GM12878 (cell line): Measurements from ENCODE around the gene DMKN. TPM values are rescaled to one million over a fixed set of nuclear protein-coding genes. Genes with fewer than 3 reads are reported as not detected.

ENCODE experiments used
- ATAC-seq: fragments of 200-7000 bp; cut with Tn5 transposase; 3 replicates; pipeline ENCODE4 v1.9.1; 2020; ENCODE audit warnings: mild to moderate bottlenecking, moderate library complexity
- BruUV-seq: library from RNA; stranded (reverse); fragments of 400-500 nt; replicated peaks from 2 replicates; lab custom pipeline; 2021; lab: Mats Ljungman, UMichigan
- CTCF ChIA-PET: fragments of 300-600 bp; sonication (Branson Sonifier 250); formaldehyde crosslinking; extraction: SDS; loops from one replicate; lab custom pipeline; 2021; ENCODE audit warnings: inconsistent platforms; lab: Yijun Ruan, JAX
- POLR2A ChIA-PET: fragments of 350-600 bp; formaldehyde crosslinking; extraction: SDS; loops from one replicate; lab custom pipeline; 2021; ENCODE audit warnings: inconsistent platforms; lab: Charles Lee
- RAD21 ChIA-PET: fragments of 300-600 bp; sonication (Branson Sonifier 250); formaldehyde crosslinking; loops from one replicate; lab custom pipeline; 2023; ENCODE audit warnings: antibody characterized with exemption; ENCODE audit not compliant: unreplicated experiment; lab: Charles Lee
- SMC1A ChIA-PET: fragments of 300-600 bp; sonication (Branson Sonifier 250); formaldehyde crosslinking; loops from one replicate; lab custom pipeline; 2023; ENCODE audit not compliant: unreplicated experiment, uncharacterized antibody; lab: Charles Lee
- DNase-seq: peaks from one replicate; pipeline ENCODE4 v3.0.0-alpha.2; 2011; ENCODE audit warnings: low read depth, low spot score
- FAIRE-seq: peaks from 3 replicates; lab custom pipeline; 2011; peaks lifted over from hg19 to GRCh38; lab: Jason Lieb, UNC
- H2AFZ ChIP-seq: 2 replicates; pipeline ENCODE4 v1.6.0; 2011; ENCODE audit warnings: low read depth, low read length, control low read depth; ENCODE audit not compliant: control insufficient read depth
- H3K27ac ChIP-seq: 2 replicates; pipeline ENCODE4 v1.5.1; 2011; ENCODE audit warnings: control low read depth; ENCODE audit not compliant: control insufficient read depth, insufficient read depth
- H3K27me3 ChIP-seq, 2 experiments: replicated peaks in 1 of 2; 2 replicates each; pipeline versions ENCODE4 v1.6.0 to v1.6.1; 2011; ENCODE audit warnings: low read length in 1 of 2; ENCODE audit not compliant: control insufficient read depth in 2 of 2, insufficient read depth in 2 of 2
- H3K36me3 ChIP-seq, 2 experiments: 2 replicates each; pipeline ENCODE4 v1.5.1; 2011; ENCODE audit warnings: low read length in 1 of 2; ENCODE audit not compliant: control insufficient read depth in 2 of 2, insufficient read depth in 2 of 2
- H3K4me1 ChIP-seq: 2 replicates; pipeline ENCODE4 v1.6.1; 2011; ENCODE audit warnings: mild to moderate bottlenecking, low read length, moderate library complexity, mixed read lengths; ENCODE audit not compliant: control insufficient read depth, insufficient read depth
- H3K4me2 ChIP-seq: 2 replicates; pipeline ENCODE4 v1.6.0; 2011; ENCODE audit warnings: control low read depth; ENCODE audit not compliant: control insufficient read depth, insufficient read depth
- H3K4me3 ChIP-seq: fragments of 200-600 bp; sonication (generic); 2 replicates; pipeline ENCODE4 v1.5.1; 2016
- H3K79me2 ChIP-seq: 2 replicates; pipeline ENCODE4 v1.6.0; 2011; ENCODE audit warnings: low read length; ENCODE audit not compliant: control insufficient read depth, insufficient read depth
- H3K9ac ChIP-seq: 2 replicates; pipeline ENCODE4 v1.8.0; 2011; ENCODE audit warnings: low read length, control low read depth, mixed read lengths; ENCODE audit not compliant: control insufficient read depth, insufficient read depth
- H3K9me3 ChIP-seq: replicated peaks from 3 replicates; pipeline ENCODE4 v1.5.1; 2011; ENCODE audit warnings: mild to moderate bottlenecking, low read length; ENCODE audit not compliant: control insufficient read depth, insufficient read depth
- H4K20me1 ChIP-seq: 2 replicates; pipeline ENCODE4 v1.6.0; 2011; ENCODE audit not compliant: control insufficient read depth, insufficient read depth
- BCL11A ChIP-seq: IDR thresholded peaks from 2 replicates; pipeline ENCODE4 v1.6.1; 2011; ENCODE audit warnings: low read depth, low read length
- CHD4 ChIP-seq: fragments of 200-600 bp; sonication (generic); IDR thresholded peaks from 2 replicates; pipeline ENCODE4 v1.6.1; 2016; ENCODE audit warnings: mild to moderate bottlenecking
- GATAD2B ChIP-seq: fragments of 450-650 bp; conservative IDR thresholded peaks from 2 replicates; pipeline ENCODE4 v1.6.1; 2017; ENCODE audit warnings: low read depth, mild to moderate bottlenecking, moderate library complexity
- JUNB ChIP-seq: IDR thresholded peaks from 2 replicates; pipeline ENCODE4 v1.6.1; 2016; ENCODE audit warnings: antibody characterized with exemption, mild to moderate bottlenecking
- MEF2B ChIP-seq: fragments of 450-650 bp; IDR thresholded peaks from 2 replicates; pipeline ENCODE4 v1.6.1; 2018; ENCODE audit warnings: mild to moderate bottlenecking, moderate library complexity; ENCODE audit not compliant: partially characterized antibody, poor library complexity, severe bottlenecking
- RUNX3 ChIP-seq: IDR thresholded peaks from 2 replicates; pipeline ENCODE4 v1.6.1; 2012; ENCODE audit warnings: low read length, inconsistent platforms
- SRF ChIP-seq, 2 experiments: IDR thresholded peaks; 2 replicates each; pipeline ENCODE4 v1.6.1; 2011; ENCODE audit warnings: low read depth in 2 of 2, low read length in 2 of 2, mild to moderate bottlenecking in 1 of 2, moderate library complexity in 1 of 2
- ZNF217 ChIP-seq: fragments of 450-650 bp; IDR thresholded peaks from 2 replicates; pipeline ENCODE4 v1.6.1; 2017; ENCODE audit warnings: antibody characterized with exemption, mild to moderate bottlenecking
- ZNF24 ChIP-seq: fragments of 450-650 bp; IDR thresholded peaks from 2 replicates; pipeline ENCODE4 v1.6.1; 2017; ENCODE audit warnings: antibody characterized with exemption, mild to moderate bottlenecking
- ZNF384 ChIP-seq: IDR thresholded peaks from 2 replicates; pipeline ENCODE4 v1.6.1; 2012; ENCODE audit warnings: low read depth, mild to moderate bottlenecking, low read length, improper control_type of control experiment, borderline replicate concordance
- WGBS: methylation state at CpG from one replicate; pipeline ENCODE4 v1.1.6; 2016; ENCODE audit warnings: low lambda C conversion rate; ENCODE audit not compliant: insufficient replicate concordance, insufficient coverage; ENCODE audit errors: missing lambda C conversion rate; 5-methylcytosine and 5-hydroxymethylcytosine counted together
- in situ Hi-C: fragments of 300-500 bp; cut with MboI; formaldehyde crosslinking; loops from 9 replicates; pipeline ENCODE4 v1.14.3; 2018; ENCODE audit warnings: mixed read lengths
- intact Hi-C: fragments of 100-400 bp; cut with micrococcal nuclease; formaldehyde crosslinking; loops from one replicate; pipeline ENCODE4 v1.14.2; 2022; ENCODE audit not compliant: unreplicated experiment
- polyA plus RNA-seq, 11 experiments: library from polyadenylated mRNA; depleted of rRNA in 4 of 11; unstranded in 6 of 11; stranded (reverse) in 5 of 11; fragments of >200 nt; fragmentation: Nextera tagmentation in 4 of 11; fragmentation: Illumina TruSeq in 1 of 11; extraction: Ambion mirVana in 4 of 11; extraction: Trizol in 1 of 11; gene quantifications; 1 replicate in 1 of 11; 2 replicates in 10 of 11; pipeline versions ENCODE4 v1.2.1 to v1.2.3, GENCODE V29; 2011 to 2016; ENCODE audit warnings: inconsistent platforms in 2 of 11, missing spikeins in 2 of 11, low read depth in 1 of 11
- total RNA-seq, 4 experiments: library from RNA; depleted of rRNA in 3 of 4; stranded (reverse); fragments of >200 nt in 3 of 4; fragmentation: Illumina TruSeq in 1 of 4; extraction: Trizol in 1 of 4; gene quantifications; 2 replicates each; pipeline versions ENCODE4 v1.2.1 to v1.2.3, GENCODE V29; 2013 to 2021
- TF ChIP-seq, protein P1 (sequence below): fragments of 450-650 bp; IDR thresholded peaks from 2 replicates; pipeline ENCODE4 v1.6.1; 2017; ENCODE audit warnings: borderline replicate concordance

DMKN gene
- total and polyA plus RNA-seq, 10 of the 15 experiments (the other 5 are each of a cell fraction or from before 2014, with no cell fraction given) = 36.4 to 114 (median 58.6) TPM

DNA sequence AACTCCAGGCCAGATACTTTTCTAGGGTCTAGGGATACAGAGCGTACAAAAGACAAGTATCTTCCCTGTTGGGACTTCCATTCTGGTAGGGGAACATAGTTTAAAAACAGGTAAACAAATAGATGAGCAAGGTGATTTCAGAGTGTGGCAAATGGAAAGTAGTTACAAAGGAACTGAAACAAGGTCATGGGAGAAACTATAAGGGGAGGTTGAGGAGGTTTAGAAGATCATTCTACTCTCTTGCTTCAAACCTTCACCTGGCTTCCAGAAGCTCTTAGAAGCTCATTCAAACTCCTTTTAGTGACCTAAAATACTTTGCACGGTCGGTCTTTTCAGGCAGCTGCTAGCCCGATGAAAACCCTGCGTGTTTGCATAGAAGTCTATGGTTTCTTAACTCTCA is 56.3 kb downstream of the DMKN start (continued):
- TF ChIP-seq JUNB = no peak
- no peak for TF ChIP-seq ZNF217
- TF ChIP-seq CHD4 = no peak
- no peak for TF ChIP-seq MEF2B
- TF ChIP-seq, protein P1, sequence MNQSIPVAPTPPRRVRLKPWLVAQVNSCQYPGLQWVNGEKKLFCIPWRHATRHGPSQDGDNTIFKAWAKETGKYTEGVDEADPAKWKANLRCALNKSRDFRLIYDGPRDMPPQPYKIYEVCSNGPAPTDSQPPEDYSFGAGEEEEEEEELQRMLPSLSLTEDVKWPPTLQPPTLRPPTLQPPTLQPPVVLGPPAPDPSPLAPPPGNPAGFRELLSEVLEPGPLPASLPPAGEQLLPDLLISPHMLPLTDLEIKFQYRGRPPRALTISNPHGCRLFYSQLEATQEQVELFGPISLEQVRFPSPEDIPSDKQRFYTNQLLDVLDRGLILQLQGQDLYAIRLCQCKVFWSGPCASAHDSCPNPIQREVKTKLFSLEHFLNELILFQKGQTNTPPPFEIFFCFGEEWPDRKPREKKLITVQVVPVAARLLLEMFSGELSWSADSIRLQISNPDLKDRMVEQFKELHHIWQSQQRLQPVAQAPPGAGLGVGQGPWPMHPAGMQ = no peak
- no peak for TF ChIP-seq BCL11A
- TF ChIP-seq RUNX3 = peak; percentile 60; the same call in 1 of the 2 replicates
- TF ChIP-seq GATAD2B = no peak
- TF ChIP-seq SRF (IDR thresholded peaks at IDR 0.05; ENCODE audit: low read depth in 2 of 2, low read length in 2 of 2) = no peak
- TF ChIP-seq ZNF24 = no peak

DNA sequence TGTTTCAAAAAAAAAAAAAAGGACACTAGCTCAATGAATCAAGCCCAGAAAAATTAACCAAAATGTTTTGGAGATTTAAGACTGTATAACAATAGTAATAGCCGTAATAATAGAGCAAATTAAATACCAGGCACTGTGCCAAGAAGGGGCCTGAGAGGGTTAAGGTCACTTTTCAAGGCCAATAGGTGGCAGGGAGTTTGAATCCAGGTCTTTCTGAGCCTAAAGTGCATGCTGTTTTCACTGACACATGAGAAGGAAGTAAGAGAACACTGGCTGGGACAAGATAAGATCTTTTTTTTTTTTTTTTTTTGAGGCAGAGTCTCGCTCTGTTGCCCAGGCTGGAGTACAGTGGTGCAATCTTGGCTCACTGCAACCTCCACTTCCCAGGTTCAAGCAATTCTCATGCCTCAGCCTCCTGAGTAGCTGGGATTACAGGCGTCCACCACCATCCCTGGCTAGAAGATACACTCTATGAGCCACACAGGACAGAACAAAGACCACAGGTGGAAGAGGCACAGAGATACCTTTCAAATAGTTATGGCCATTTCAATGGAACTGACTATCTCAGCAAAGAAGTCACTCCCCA is 57.7 kb downstream of the DMKN start:
- ChIA-PET RAD21 (interaction anchor here (0.7 to 6.4 kb wide), 5 partner anchors 8 to 103 kb away, joined by 3 to 45 read pairs (median 7); no protein-coding TSS in a partner anchor), POLR2A (interaction anchor here (1.0 kb wide), 1 partner anchor 132 kb away, joined by 3 read pairs; no protein-coding TSS in a partner anchor), CTCF (interaction anchor here (0.6 to 2.5 kb wide), 4 partner anchors 13 to 103 kb away, joined by 3 to 11 read pairs (median 4); no protein-coding TSS in a partner anchor), SMC1A (interaction anchor here (1.5 to 17.4 kb wide), 4 partner anchors 13 to 103 kb away, joined by 4 to 237 read pairs (median 26); no protein-coding TSS in a partner anchor)
- Histone ChIP-seq H2AFZ (no peak overlapping the region), H4K20me1 (no peaks in the 10 kb centered on the region), H3K4me1 (peaks cover 69% of the 10 kb centered on the region), H3K27ac (0 out of 2 replicates have a peak overlapping the region, but pooled peaks have one; percentile 13), H3K27me3 (no peaks in the 10 kb centered on the region), H3K4me2 (no peak overlapping the region), H3K36me3 (no peaks in the 10 kb centered on the region), H3K4me3 (no peak overlapping the region), H3K9ac (no peak overlapping the region), H3K79me2 (no peaks in the 10 kb centered on the region), H3K9me3 (no peaks in the 10 kb centered on the region)
- TF ChIP-seq ZNF384 = peak; percentile 26; the same call in 1 of the 2 replicates
- no peak for TF ChIP-seq ZNF24
- no peak for FAIRE-seq
- BruUV-seq = no TSS peak
- no peak for DNase-seq
- 74% methylated on average over 3 of the region's 3 CpGs for WGBS
- in situ Hi-C loops (no loop called here), intact Hi-C loops (no loop called here)
- no peak for ATAC-seq
